ENCODE results near the gene SNX19.

The SNX19 gene

GRCh38 chr11:130834886-130835285, 81.4 kb downstream of the SNX19 start:
- ATAC-seq = no peak
- TF ChIP-seq, protein P1, sequence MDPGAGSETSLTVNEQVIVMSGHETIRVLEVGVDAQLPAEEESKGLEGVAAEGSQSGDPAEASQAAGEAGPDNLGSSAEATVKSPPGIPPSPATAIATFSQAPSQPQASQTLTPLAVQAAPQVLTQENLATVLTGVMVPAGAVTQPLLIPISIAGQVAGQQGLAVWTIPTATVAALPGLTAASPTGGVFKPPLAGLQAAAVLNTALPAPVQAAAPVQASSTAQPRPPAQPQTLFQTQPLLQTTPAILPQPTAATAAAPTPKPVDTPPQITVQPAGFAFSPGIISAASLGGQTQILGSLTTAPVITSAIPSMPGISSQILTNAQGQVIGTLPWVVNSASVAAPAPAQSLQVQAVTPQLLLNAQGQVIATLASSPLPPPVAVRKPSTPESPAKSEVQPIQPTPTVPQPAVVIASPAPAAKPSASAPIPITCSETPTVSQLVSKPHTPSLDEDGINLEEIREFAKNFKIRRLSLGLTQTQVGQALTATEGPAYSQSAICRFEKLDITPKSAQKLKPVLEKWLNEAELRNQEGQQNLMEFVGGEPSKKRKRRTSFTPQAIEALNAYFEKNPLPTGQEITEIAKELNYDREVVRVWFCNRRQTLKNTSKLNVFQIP (CRISPR knock-in tag; IDR thresholded peaks at IDR 0.05; ENCODE audit: borderline replicate concordance, low read depth) = no peak
- no peak for TF ChIP-seq CREB5 (CRISPR knock-in tag; IDR thresholded peaks at IDR 0.05; ENCODE audit: low read depth)
- TF ChIP-seq PATZ1 (CRISPR knock-in tag; IDR thresholded peaks at IDR 0.05; ENCODE audit: borderline replicate concordance) = no peak
- TF ChIP-seq RARB (CRISPR knock-in tag; IDR thresholded peaks at IDR 0.05) = no peak
- TF ChIP-seq BACH2 (CRISPR knock-in tag; IDR thresholded peaks at IDR 0.05; ENCODE audit: borderline replicate concordance) = no peak
- no peak for TF ChIP-seq ZNF8 (CRISPR knock-in tag; IDR thresholded peaks at IDR 0.05)
- no peak for TF ChIP-seq GLIS3 (CRISPR knock-in tag; IDR thresholded peaks at IDR 0.05)
- TF ChIP-seq PPARA (CRISPR knock-in tag; IDR thresholded peaks at IDR 0.05; ENCODE audit: borderline replicate concordance) = no peak
- no peak for TF ChIP-seq ZNF70 (CRISPR knock-in tag; IDR thresholded peaks at IDR 0.05)
- no peak for TF ChIP-seq ARNTL (CRISPR knock-in tag; IDR thresholded peaks at IDR 0.05; ENCODE audit: borderline replicate concordance, low read depth)
- TF ChIP-seq CSRNP3 (CRISPR knock-in tag; IDR thresholded peaks at IDR 0.05) = no peak
- TF ChIP-seq ZFP30 (CRISPR knock-in tag; IDR thresholded peaks at IDR 0.05) = no peak

DNA sequence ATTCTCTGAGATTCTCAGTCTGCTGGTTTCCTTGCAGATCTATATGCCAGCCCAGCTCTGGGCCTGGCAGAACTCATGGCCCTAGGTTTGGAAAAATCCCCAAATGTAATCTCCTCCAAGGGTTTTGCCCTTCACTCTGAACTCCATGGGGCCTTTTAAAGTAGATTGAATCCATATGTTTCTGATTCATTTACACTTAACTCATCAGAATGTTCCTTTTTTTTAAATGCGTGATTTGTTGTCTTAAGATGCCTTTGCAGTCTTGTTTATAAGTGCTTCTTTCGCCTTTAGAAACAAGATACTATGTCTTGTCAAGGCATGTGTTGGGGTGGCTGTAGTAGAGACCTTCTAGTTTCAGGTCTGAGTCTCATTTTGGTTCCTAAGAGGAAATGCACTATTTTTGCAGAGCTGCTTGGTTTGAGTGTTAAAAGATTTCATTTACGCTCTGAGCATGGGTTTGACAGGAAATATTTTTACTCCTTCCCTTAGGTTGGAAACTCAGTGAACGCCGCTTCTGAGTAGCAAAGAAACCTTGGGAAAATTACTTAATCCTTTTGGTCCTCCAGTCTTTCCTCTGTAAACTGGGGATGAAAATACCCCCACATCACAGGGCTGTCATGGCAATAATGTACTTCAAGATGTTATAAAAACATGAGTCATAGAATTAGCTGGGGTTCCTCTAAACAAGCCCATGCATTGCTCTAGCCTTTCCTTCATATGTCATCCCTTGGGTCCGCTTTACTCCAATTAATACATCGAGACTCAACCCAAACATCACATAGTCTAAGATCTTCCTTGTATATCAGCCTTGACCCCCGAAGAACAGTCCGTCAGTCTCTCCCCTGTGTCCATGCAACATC, 83.5 kb downstream of the SNX19 start:
- no peak for TF ChIP-seq ISL1 (CRISPR knock-in tag; IDR thresholded peaks at IDR 0.05)
- no peak for TF ChIP-seq ZNF8 (CRISPR knock-in tag; IDR thresholded peaks at IDR 0.05)
- no peak for TF ChIP-seq ARNTL (CRISPR knock-in tag; IDR thresholded peaks at IDR 0.05; ENCODE audit: borderline replicate concordance, low read depth)
- TF ChIP-seq, protein P1 (CRISPR knock-in tag; IDR thresholded peaks at IDR 0.05; ENCODE audit: borderline replicate concordance, low read depth) = no peak
- TF ChIP-seq TCF4 (CRISPR knock-in tag; IDR thresholded peaks at IDR 0.05; ENCODE audit: borderline replicate concordance) = no peak
- no peak for TF ChIP-seq PPARA (CRISPR knock-in tag; IDR thresholded peaks at IDR 0.05; ENCODE audit: borderline replicate concordance)
- no peak for TF ChIP-seq TSHZ2 (CRISPR knock-in tag; IDR thresholded peaks at IDR 0.05)
- TF ChIP-seq ESRRG (CRISPR knock-in tag; IDR thresholded peaks at IDR 0.05) = no peak
- no peak for TF ChIP-seq ZNF565 (CRISPR knock-in tag; conservative IDR thresholded peaks at IDR 0.05; ENCODE audit: low read depth)
- no peak for TF ChIP-seq SNAI2 (CRISPR knock-in tag; IDR thresholded peaks at IDR 0.05)
- no peak for TF ChIP-seq ZFP3 (CRISPR knock-in tag; IDR thresholded peaks at IDR 0.05)
- TF ChIP-seq CSDC2 (CRISPR knock-in tag; IDR thresholded peaks at IDR 0.05) = no peak
- TF ChIP-seq TOX (CRISPR knock-in tag; IDR thresholded peaks at IDR 0.05; ENCODE audit: borderline replicate concordance) = no peak
- no peak for TF ChIP-seq ZC3H10 (CRISPR knock-in tag; IDR thresholded peaks at IDR 0.05)
- TF ChIP-seq ZFP30 (CRISPR knock-in tag; IDR thresholded peaks at IDR 0.05) = no peak
- ATAC-seq = no peak; the same call in 1 of the 3 replicates

Data from SK-N-SH treated with all-trans-retinoic acid at 6 μM for 48 hours (cell line).